Measurements from ENCODE around the gene MPZL2. TPM values are rescaled to one million over a fixed set of nuclear protein-coding genes. Genes with fewer than 3 reads are reported as not detected.

Gene MPZL2
- total RNA-seq, 4 donors from 2014 or later = 249 to 491 (median 352) TPM

GRCh38 chr11:118212781-118213191 is 51.3 kb downstream of the MPZL2 start:
- Histone ChIP-seq H3K36me3 (no peaks in the 10 kb centered on the region), H3K9me3 (no peaks in the 10 kb centered on the region), H3K27me3 (peaks cover 0 to 21% (median 0%) of the 10 kb centered on the region in 4 donors), H3K4me3 (no peak overlapping the region), H3K4me1 (peaks cover 0 to 9% (median 0%) of the 10 kb centered on the region in 3 donors), H3K27ac (no peak overlapping the region)
- TF ChIP-seq, protein P1, sequence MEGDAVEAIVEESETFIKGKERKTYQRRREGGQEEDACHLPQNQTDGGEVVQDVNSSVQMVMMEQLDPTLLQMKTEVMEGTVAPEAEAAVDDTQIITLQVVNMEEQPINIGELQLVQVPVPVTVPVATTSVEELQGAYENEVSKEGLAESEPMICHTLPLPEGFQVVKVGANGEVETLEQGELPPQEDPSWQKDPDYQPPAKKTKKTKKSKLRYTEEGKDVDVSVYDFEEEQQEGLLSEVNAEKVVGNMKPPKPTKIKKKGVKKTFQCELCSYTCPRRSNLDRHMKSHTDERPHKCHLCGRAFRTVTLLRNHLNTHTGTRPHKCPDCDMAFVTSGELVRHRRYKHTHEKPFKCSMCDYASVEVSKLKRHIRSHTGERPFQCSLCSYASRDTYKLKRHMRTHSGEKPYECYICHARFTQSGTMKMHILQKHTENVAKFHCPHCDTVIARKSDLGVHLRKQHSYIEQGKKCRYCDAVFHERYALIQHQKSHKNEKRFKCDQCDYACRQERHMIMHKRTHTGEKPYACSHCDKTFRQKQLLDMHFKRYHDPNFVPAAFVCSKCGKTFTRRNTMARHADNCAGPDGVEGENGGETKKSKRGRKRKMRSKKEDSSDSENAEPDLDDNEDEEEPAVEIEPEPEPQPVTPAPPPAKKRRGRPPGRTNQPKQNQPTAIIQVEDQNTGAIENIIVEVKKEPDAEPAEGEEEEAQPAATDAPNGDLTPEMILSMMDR (IDR thresholded peaks at IDR 0.05) = no peak
- TF ChIP-seq POLR2A (IDR thresholded peaks at IDR 0.05) = no peak
- intact Hi-C loops (cut with DNase I) = no loop called here
- WGBS, 2 donors = 57 to 68% methylated on average over 2 of the region's 2 CpGs
- no peak for DNase-seq

DNA sequence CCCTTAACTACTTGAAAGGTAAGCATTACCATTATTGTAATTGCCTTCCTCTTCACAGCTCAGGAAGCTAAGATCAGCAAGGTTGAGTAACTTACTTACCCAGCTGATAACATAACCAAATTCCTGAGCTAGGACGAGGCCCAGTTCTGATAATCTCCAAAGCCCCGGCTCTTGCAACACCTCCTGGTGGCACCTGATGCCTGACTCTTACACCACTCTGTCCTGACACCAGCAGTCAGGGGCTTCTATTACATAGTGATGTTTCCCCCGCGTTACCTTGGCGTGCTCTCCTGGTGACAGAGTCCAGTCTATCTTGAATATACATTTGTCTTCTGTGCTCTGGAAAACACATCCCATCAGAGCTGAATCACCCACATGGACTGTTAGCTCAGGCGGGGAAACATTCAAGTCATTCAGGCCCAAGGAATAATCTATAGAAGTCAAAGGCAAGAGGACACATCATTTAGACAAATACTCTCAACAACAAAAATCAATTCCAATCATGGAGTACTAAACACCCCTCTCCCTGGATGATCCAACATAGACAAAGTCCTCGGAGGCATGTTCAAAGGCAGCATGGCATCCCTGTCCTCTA is 51.9 kb downstream of the MPZL2 start:
- WGBS, 2 donors = 80 to 88% methylated on average over 7 of the region's 7 CpGs
- no peak for DNase-seq

DNA sequence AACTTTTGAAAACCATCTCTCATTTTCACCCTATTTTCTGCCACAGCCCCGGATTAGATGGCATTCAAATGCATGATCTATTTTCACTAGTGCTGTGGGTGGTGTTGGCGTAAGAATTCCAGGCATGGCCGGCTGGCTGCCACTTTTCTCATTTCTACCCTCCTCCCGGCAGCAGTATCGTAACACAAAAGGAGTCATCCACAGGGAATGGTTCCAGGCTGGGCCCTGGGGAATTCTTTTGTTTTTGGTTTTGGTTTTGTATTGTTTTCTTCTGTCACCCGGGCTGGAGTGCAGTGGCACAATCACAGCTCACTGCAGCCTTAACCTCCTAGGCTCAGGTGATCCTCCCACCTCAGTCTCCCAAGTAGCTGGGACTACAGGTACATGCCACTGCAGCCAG is 53.1 kb downstream of the MPZL2 start:
- TF ChIP-seq, protein P1 (IDR thresholded peaks at IDR 0.05) = no peak
- TF ChIP-seq POLR2A (IDR thresholded peaks at IDR 0.05) = no peak
- no peaks in the 10 kb centered on the region for H3K9me3 ChIP-seq
- no peak overlapping the region for H3K4me3 ChIP-seq
- H3K27me3 ChIP-seq = peaks cover 0 to 21% (median 0%) of the 10 kb centered on the region in 4 donors
- H3K4me1 ChIP-seq = peaks cover 0 to 12% (median 11%) of the 10 kb centered on the region in 3 donors
- intact Hi-C loops (cut with DNase I) = no loop called here
- no peaks in the 10 kb centered on the region for H3K36me3 ChIP-seq
- no peak overlapping the region for H3K27ac ChIP-seq
- WGBS, 2 donors = 36 to 59% methylated on average over 6 of the region's 6 CpGs
- DNase-seq = no peak

More for the DNA sequence above, 51.9 kb downstream of the MPZL2 start:
- intact Hi-C loops (cut with DNase I) = no loop called here
- Histone ChIP-seq H3K27me3 (peaks cover 0 to 21% (median 0%) of the 10 kb centered on the region in 4 donors), H3K4me1 (peaks cover 0 to 9% (median 4%) of the 10 kb centered on the region in 3 donors), H3K36me3 (no peaks in the 10 kb centered on the region), H3K27ac (no peak overlapping the region), H3K4me3 (no peak overlapping the region), H3K9me3 (no peaks in the 10 kb centered on the region)
- TF ChIP-seq, protein P1 (IDR thresholded peaks at IDR 0.05) = no peak
- TF ChIP-seq POLR2A (IDR thresholded peaks at IDR 0.05) = no peak

DNA sequence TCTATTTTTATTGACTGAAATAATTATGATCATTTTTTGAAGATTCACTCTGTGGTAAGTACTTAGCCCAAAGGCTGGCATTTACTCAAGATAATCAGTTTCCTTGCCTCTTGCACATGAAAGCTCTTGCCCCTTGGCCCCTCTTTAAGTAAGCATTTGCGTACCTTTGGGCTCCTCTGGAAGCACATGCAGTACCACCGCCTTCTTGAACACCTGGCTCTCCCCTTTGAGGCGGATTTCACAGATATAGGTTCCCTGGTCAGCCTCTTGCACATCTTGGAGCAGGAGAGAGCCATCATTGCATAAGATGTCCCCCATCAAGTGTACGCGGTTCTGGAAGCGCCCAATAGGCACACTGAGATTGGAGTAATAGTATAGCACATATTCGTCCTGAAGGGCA is 53.8 kb downstream of the MPZL2 start:
- intact Hi-C loops (cut with DNase I) = no loop called here
- Histone ChIP-seq H3K27me3 (peaks cover 0 to 21% (median 0%) of the 10 kb centered on the region in 4 donors), H3K27ac (no peak overlapping the region), H3K4me1 (peaks cover 0 to 12% (median 7%) of the 10 kb centered on the region in 3 donors), H3K9me3 (no peaks in the 10 kb centered on the region), H3K36me3 (no peaks in the 10 kb centered on the region), H3K4me3 (no peak overlapping the region)
- TF ChIP-seq, protein P1 (IDR thresholded peaks at IDR 0.05) = no peak
- TF ChIP-seq POLR2A (IDR thresholded peaks at IDR 0.05) = no peak
- WGBS, 2 donors = 89 to 92% methylated on average over 6 to 7 of the region's 7 CpGs
- DNase-seq = no peak

- Histone ChIP-seq H3K36me3 (no peaks in the 10 kb centered on the region), H3K4me3 (no peak overlapping the region), H3K27ac (no peak overlapping the region), H3K9me3 (no peaks in the 10 kb centered on the region), H3K27me3 (peaks cover 0 to 17% (median 0%) of the 10 kb centered on the region in 4 donors), H3K4me1 (peaks cover 0 to 12% (median 7%) of the 10 kb centered on the region in 3 donors)
- 72 to 86% methylated on average over 3 of the region's 3 CpGs for WGBS, 2 donors
- TF ChIP-seq, protein P1 (IDR thresholded peaks at IDR 0.05) = no peak
- no peak for TF ChIP-seq POLR2A (IDR thresholded peaks at IDR 0.05)
- DNase-seq = no peak
- intact Hi-C loops (cut with DNase I) = no loop called here
These were observed 55.1 kb downstream of the MPZL2 start for GRCh38 chr11:118209033-118209432.

Measured in esophagus squamous epithelium (tissue), 5 donors.